Activated CD4-positive, alpha-beta T cell treated with anti-CD3 and anti-CD28 coated beads for 1 hour (primary cell): ENCODE results near the gene PHKA2.
"Not testable (repeated sequence)": the region's sequence is repeated elsewhere in the genome, so short reads cannot be mapped to it uniquely, and the experiment has no call there.

Experiments
- DNase-seq: peaks from one replicate; pipeline ENCODE4 v3.0.0-alpha.2; 2020

The PHKA2 gene

GRCh38 chrX:18983666-18984380 lies at the start of gene PHKA2:
Gene PHKA2, minus strand, starts transcription at chrX:18984114. Its CDS starts 182 bp downstream, at chrX:18983932.
- DNase-seq: peak; percentile 8

DNA sequence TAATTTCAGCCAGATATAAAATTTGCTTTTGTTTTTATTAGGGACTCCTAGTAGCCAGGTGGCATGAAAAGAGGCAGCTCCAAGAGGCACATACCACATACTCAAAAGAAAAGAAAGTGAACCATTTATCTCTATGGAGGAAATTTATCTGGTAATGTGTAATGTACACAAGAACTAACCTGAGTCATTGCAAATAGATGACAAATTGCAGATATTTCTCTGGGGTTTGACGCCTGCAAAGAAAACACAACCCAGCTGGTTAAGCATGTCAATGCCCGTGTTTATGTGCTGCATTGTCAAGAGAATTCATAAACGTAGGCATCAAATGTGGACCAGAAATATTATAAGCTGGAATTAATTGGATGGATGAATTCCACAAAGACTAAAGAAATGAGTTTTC lies 46.9 kb upstream of the PHKA2 start:
- no peak for DNase-seq

- no peak for DNase-seq
Observed at GRCh38 chrX:19028560-19028959, 44.6 kb upstream of the PHKA2 start.

GRCh38 chrX:19024366-19024765 lies 40.5 kb upstream of the PHKA2 start:
- no peak for DNase-seq

GRCh38 chrX:19019996-19020395 lies 36.1 kb upstream of the PHKA2 start:
- DNase-seq: no peak

- DNase-seq: no peak
Observed at GRCh38 chrX:19017271-19017670, 33.4 kb upstream of the PHKA2 start.

DNA sequence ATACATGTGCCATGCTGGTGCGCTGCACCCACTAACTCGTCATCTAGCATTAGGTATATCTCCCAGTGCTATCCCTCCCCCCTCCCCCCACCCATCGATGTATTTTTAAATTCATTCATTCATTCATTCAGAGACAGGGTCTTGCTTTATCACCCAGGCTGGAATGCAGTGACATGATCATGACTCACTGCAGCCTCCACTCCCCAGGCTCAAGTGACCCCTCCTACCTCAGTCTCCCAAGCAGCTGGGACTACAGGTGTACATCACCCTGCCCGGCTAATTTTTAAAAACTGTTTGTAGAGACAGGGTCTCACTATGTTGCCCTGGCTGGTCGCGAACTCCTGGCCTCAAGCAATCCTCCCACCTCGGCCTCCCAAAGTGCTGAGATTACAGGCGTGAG lies 32.7 kb upstream of the PHKA2 start:
- not testable (repeated sequence) for DNase-seq

DNA sequence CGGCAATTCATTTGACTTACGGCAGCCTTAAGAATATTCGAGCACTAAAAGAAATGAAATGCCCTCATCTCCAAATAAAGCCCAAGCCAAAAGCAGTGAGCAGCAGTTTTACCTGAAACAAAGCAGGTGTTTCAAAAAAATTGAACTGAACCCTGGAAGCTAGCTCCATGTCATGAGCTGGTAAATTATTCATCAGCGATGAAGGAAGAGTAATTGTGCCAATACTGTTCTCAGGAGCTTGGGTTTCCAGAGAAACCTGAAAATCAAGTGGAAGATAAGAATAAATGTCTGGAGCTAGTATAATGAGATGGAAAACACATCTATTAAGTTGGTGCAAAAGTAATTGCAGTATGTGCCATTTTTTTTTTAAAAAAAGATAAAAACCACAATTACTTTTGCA lies 24.0 kb upstream of the PHKA2 start:
- no peak for DNase-seq

DNA sequence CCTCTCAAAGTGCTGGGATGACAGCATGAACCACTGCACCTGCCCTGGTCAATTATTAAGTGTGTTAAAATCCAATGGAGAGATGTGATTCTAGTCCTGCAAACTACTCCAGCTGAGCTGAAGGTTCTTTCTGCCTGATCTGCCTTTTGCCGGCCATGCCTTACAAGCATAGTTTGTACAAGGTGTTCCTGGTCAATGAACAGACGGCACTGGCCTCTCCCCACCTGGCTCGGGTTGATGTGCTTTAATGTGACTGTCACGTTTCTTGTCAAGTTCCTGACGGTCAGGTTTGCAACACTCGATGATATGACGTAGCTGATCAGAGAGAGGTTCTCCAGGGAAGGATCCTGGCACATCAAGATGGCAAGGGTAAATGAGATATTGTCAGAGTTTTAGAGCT lies 23.1 kb upstream of the PHKA2 start:
- no peak for DNase-seq

DNA sequence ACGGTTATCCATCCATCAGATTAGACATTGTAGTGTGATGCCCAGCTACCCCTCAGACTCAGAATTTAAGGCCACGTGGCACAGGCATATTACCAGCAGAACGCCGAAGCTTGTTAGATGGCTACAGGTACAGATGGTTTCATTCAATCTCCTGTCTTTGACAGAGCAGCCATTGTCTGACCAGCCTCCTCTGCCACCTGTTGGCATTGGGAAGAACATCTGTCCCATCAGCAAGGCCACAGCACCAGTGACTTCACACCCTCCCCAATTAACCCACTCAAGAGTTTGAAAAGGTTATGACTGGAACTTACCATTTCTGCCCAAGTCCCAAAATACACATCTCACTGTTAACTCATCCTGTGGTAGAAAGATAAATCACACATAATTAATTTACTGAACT lies 22.0 kb upstream of the PHKA2 start:
- DNase-seq: no peak

GRCh38 chrX:19003756-19004155 lies 19.8 kb upstream of the PHKA2 start:
- DNase-seq: no peak

DNA sequence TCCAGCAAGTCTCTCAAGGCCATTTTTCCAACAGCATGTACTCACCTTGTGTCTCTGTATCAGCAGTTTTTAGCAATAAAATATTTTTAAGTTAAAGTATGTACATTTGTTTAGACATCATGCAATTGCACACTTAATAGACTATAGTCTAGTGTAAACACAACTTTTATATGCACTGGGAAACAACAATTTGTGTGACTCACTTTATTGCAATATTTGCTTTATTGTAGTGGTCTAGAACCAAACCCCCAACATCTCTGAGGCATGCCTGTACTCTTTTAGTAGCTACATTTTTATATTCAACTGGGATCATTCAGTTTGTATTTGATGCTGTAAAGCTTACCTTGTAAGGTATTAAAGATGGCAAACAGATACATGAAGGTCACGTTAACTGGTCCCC lies 14.7 kb upstream of the PHKA2 start:
- DNase-seq: no peak

DNA sequence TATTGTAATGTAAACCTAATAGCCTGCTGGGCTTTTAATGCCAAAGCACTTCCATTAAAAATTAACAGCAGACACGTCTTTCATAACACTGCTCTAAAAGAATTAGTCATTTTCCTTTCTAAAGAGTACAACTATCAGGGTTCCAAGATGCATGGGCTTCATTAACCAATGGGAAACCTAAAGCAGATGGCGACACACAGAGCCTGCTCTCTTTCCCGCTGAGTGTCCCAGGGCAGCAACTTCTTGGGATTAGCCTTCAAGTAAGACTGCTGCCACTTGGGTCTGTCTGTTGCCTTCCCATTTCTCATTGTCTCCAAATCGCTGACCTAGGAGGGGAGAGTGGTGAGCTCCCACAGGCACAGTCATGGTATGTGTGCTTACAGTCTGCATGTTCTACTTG lies 14.0 kb upstream of the PHKA2 start:
- no peak for DNase-seq

DNA sequence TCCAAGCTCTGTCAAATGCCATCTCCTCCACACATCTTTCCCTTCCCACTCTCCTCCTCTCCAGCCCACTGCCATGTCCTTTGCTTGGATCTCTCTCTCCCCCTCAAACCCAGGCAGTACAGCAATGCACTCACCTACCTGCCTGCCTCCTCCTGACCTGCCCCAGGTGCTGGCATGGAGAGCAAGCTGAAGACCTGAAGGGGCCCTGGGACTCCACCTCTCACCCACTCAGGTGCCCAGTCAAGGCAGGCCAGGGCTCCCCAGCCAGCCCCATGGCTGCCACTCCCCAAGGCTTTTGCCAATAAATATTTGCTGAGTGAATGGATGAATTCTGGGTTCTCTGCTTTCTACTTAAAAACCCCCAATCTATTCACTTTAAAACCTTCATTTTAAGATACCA lies 12.6 kb upstream of the PHKA2 start:
- DNase-seq: no peak

GRCh38 chrX:18995221-18995620 lies 11.3 kb upstream of the PHKA2 start:
- no peak for DNase-seq

- no peak for DNase-seq
Observed at GRCh38 chrX:18994713-18995112, 10.8 kb upstream of the PHKA2 start.

DNA sequence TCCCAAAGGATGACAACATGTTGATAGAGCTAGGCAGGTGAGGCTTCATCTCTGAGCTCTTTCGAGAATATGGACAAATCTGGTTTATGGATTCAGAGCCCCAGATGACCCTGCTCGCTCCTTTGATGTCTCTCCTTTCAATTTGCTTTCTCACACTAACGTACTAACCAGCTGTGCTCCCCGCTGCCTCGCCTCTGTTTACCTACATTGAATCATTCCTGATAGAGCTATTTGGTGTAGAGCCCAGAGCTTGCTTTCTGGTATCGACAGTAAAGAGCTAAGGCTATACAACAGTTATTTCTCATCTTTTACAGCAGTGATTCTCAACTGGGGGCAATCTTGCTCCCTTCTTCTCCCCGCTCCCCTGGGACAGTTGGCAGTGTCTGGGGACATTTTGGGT lies 8.9 kb upstream of the PHKA2 start:
- DNase-seq: no peak

GRCh38 chrX:18985186-18985435 lies 1.2 kb upstream of the PHKA2 start:
- no peak for DNase-seq

GRCh38 chrX:18984381-18985185 lies 669 bp upstream of the PHKA2 start:
- peak; percentile 78 for DNase-seq

DNA sequence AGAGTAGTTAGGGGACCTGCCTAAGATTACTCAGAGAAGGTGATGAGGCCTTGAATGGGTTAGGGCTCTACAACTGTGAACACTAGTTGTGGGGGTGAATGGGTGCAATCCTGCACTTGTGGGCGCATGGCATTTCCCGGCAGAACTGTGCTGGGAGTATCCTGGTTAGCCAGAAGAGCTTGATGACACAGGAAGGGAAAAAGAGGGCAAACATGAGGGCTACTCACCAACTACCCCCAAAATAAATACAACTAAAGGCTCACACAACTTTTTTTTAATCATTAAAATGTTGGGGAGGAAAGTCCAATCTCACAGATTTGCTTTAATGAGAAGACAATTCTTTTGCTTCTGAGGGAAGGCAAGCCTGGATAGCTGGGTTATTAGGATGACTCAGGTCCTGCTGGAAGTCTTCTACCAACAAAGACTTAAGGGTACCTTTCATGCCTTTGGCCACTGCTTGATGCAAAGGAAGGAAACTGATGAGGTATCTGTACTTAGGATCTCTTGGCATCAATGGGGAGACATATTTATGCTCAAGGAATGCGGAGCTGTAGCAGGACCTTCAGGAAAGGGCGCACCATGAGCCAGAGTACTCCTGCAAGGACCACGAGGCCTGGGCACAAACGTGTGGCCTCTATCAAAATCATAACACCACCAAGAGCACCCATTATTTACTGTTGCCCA lies 2.6 kb downstream of the PHKA2 start:
- DNase-seq: no peak

- not testable (repeated sequence) for DNase-seq
Observed at GRCh38 chrX:18980262-18980661, 3.7 kb downstream of the PHKA2 start.

DNA sequence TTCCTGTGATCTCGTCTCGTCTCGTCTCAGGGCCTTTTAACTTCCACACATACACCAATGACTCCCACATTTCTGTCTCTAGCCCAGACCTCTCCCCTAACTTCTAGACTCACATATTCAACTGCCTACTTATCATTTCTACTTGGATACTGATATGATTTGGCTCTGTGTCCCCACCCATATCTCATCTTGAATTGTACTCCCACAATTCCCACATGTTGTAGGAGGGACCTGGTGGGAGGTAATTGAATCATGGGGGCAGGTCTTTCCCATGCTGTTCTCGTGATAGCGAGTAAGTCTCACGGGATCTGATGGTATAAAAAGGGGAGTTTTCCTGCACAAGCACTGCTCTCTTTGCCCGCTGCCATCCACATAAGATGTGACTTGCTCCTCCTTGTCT lies 8.9 kb downstream of the PHKA2 start:
- DNase-seq: no peak

GRCh38 chrX:18973527-18974192 lies 10.3 kb downstream of the PHKA2 start:
- no peak for DNase-seq

- no peak for DNase-seq
Observed at GRCh38 chrX:18971506-18971905, 12.4 kb downstream of the PHKA2 start.
